Skin of body (tissue), 2 donors: ENCODE measurements around the gene PPP1R37. TPM values are rescaled to one million over a fixed set of nuclear protein-coding genes. Genes with fewer than 3 reads are reported as not detected.

Experiments used
- DNase-seq: peaks from one replicate; lab custom pipeline; 2025; lab: John Stamatoyannopoulos, UW
- total RNA-seq: library from RNA; depleted of rRNA; stranded (reverse); fragments of >200 nt; gene quantifications from one replicate; pipeline ENCODE4 v1.2.3, GENCODE V29; 2014

Gene PPP1R37
- total RNA-seq, 1 donor from 2014 or later, result 15.7 TPM

- no peak for DNase-seq
Measured at GRCh38 chr19:45070861-45071544, 22.0 kb upstream of the PPP1R37 start.

- DNase-seq, result no peak
Measured at GRCh38 chr19:45071545-45071938, 21.4 kb upstream of the PPP1R37 start.

- DNase-seq, result no peak
Measured at GRCh38 chr19:45071969-45072790, 20.8 kb upstream of the PPP1R37 start.

GRCh38 chr19:45074744-45075300 lies 18.2 kb upstream of the PPP1R37 start:
- no peak for DNase-seq

GRCh38 chr19:45075301-45076028 lies 17.5 kb upstream of the PPP1R37 start:
- DNase-seq, result no peak

- DNase-seq, result no peak
Measured at GRCh38 chr19:45076029-45076850, 16.7 kb upstream of the PPP1R37 start, which contains the start of gene ZNF296. ZNF296 (minus strand) TSS chr19:45076478; CDS start chr19:45076373, 105 bp downstream.

GRCh38 chr19:45076851-45077730 lies 15.9 kb upstream of the PPP1R37 start:
- no peak for DNase-seq

GRCh38 chr19:45078390-45079062 lies 14.5 kb upstream of the PPP1R37 start:
- no peak for DNase-seq

GRCh38 chr19:45079063-45079910 lies 13.7 kb upstream of the PPP1R37 start, which contains the start of gene GEMIN7:
GEMIN7 (plus strand) TSS chr19:45079260; CDS start chr19:45090115, 10,855 bp downstream.
- DNase-seq, result peak; percentile 40

- no peak for DNase-seq
Measured at GRCh38 chr19:45079911-45080370, 13.0 kb upstream of the PPP1R37 start.

GRCh38 chr19:45082170-45082569 lies 10.8 kb upstream of the PPP1R37 start:
- DNase-seq, result no peak

- DNase-seq, result no peak
Measured at GRCh38 chr19:45086480-45086879, 6.5 kb upstream of the PPP1R37 start.

- DNase-seq, result no peak
Measured at GRCh38 chr19:45087531-45087930, 5.4 kb upstream of the PPP1R37 start.

GRCh38 chr19:45090034-45090433 lies 2.9 kb upstream of the PPP1R37 start:
- DNase-seq, result no peak

GRCh38 chr19:45090606-45091005 lies 2.4 kb upstream of the PPP1R37 start:
- no peak for DNase-seq

GRCh38 chr19:45091031-45091923 lies 1.7 kb upstream of the PPP1R37 start:
- peak; percentile 99 for DNase-seq

GRCh38 chr19:45094137-45094536 lies 1.2 kb downstream of the PPP1R37 start:
- no peak for DNase-seq
